CD4-positive, alpha-beta T cell treated with Interleukin-4 for 1 hour (primary cell): Measurements from ENCODE around the gene RNF111.
"Not testable (repeated sequence)": the region's sequence is repeated elsewhere in the genome, so short reads cannot be mapped to it uniquely, and the experiment has no call there.

Experiments
- DNase-seq, 2 donors: peaks; one replicate each; pipeline ENCODE4 v3.0.0-alpha.2; 2020 to 2022

Gene RNF111

GRCh38 chr15:59140422-59141226 is 153.2 kb downstream of the RNF111 start:
- no peak for DNase-seq

- no peak for DNase-seq
These were observed 155.8 kb downstream of the RNF111 start for GRCh38 chr15:59143281-59143680.

GRCh38 chr15:59144594-59144993 is 157.1 kb downstream of the RNF111 start:
- DNase-seq, result not testable (repeated sequence)
